WI38 (cell line): Measurements from ENCODE around the gene OR4E2.
"Not testable (repeated sequence)": the region's sequence is repeated elsewhere in the genome, so short reads cannot be mapped to it uniquely, and the experiment has no call there.

Experiments
- H3K4me3 ChIP-seq: 2 replicates; pipeline ENCODE4 v1.5.1; 2011; ENCODE audit warnings: low read depth, mild to moderate bottlenecking, control low read depth, low read length
- TF ChIP-seq, protein P1 (sequence below): IDR thresholded peaks from 2 replicates; pipeline ENCODE4 v1.5.1; 2012; ENCODE audit warnings: low read depth, mild to moderate bottlenecking, control low read depth, low read length

The OR4E2 gene

DNA sequence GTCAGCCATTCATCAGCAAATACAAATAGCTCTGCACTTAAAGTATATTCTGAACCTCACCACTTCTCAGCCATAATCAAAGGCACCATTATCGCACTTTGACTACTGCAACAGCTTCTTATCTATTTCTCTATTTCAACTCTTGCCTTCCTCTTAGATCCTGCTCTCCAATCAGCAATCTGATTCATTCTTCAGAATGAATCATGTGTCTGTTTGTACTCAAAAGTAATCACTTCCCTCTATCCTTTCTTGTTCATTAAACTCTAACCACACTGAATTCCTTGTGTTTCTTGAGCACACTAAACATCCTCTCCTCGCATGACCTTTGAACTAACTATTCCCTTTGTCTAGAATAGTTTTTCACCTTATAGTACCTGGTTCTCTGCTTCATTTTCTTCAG, 32.8 kb downstream of the OR4E2 start:
- TF ChIP-seq, protein P1, sequence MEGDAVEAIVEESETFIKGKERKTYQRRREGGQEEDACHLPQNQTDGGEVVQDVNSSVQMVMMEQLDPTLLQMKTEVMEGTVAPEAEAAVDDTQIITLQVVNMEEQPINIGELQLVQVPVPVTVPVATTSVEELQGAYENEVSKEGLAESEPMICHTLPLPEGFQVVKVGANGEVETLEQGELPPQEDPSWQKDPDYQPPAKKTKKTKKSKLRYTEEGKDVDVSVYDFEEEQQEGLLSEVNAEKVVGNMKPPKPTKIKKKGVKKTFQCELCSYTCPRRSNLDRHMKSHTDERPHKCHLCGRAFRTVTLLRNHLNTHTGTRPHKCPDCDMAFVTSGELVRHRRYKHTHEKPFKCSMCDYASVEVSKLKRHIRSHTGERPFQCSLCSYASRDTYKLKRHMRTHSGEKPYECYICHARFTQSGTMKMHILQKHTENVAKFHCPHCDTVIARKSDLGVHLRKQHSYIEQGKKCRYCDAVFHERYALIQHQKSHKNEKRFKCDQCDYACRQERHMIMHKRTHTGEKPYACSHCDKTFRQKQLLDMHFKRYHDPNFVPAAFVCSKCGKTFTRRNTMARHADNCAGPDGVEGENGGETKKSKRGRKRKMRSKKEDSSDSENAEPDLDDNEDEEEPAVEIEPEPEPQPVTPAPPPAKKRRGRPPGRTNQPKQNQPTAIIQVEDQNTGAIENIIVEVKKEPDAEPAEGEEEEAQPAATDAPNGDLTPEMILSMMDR: no peak
- H3K4me3 ChIP-seq: no peak overlapping the region

GRCh38 chr14:21694425-21694824, 40.8 kb downstream of the OR4E2 start:
- no peak overlapping the region for H3K4me3 ChIP-seq
- TF ChIP-seq, protein P1: no peak

- not testable (repeated sequence) for H3K4me3 ChIP-seq
Observed at GRCh38 chr14:21697662-21698061, 44.0 kb downstream of the OR4E2 start.

DNA sequence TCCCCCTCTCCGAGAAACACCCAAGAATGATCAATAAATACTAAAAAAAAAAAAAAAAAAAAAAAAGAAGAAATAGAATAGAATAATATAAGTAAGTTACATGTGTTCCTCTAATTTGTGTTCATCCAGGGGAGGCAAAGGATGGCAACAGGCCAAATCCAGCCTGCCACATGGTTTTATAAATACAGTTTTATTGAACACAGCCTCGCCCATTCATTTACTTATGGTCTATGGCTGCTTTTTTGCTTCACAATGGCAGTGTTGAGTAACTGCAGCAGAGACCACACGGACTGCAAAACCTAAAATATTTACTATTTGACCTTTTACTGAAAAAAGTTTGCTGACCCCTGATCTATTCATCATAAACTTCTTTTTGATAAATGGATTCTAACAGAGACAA, 44.9 kb downstream of the OR4E2 start:
- not testable (repeated sequence) for H3K4me3 ChIP-seq

DNA sequence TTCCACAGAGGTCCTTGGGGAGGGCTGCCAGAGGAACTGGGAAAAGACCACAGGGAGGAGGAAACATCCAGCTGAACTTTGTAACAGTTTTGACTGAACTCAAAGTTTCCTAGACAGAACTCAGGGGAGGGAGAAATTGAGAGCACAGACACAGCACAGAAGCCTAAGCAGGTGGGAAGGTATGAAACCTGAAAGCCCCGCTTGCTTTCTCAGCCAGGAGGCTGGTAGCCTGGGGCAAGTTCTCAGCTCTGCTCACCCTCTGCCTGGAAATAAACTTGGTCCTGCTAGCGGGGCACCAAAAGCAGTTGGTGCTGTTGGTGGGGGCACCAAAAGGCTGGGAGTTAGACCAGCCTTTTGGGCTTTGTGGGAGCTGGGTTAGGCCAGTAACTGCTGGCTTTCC, 45.9 kb downstream of the OR4E2 start:
- TF ChIP-seq, protein P1: no peak

GRCh38 chr14:21702316-21702715, 48.7 kb downstream of the OR4E2 start:
- TF ChIP-seq, protein P1: no peak

More for the DNA sequence above, 45.9 kb downstream of the OR4E2 start:
- no peak overlapping the region for H3K4me3 ChIP-seq

DNA sequence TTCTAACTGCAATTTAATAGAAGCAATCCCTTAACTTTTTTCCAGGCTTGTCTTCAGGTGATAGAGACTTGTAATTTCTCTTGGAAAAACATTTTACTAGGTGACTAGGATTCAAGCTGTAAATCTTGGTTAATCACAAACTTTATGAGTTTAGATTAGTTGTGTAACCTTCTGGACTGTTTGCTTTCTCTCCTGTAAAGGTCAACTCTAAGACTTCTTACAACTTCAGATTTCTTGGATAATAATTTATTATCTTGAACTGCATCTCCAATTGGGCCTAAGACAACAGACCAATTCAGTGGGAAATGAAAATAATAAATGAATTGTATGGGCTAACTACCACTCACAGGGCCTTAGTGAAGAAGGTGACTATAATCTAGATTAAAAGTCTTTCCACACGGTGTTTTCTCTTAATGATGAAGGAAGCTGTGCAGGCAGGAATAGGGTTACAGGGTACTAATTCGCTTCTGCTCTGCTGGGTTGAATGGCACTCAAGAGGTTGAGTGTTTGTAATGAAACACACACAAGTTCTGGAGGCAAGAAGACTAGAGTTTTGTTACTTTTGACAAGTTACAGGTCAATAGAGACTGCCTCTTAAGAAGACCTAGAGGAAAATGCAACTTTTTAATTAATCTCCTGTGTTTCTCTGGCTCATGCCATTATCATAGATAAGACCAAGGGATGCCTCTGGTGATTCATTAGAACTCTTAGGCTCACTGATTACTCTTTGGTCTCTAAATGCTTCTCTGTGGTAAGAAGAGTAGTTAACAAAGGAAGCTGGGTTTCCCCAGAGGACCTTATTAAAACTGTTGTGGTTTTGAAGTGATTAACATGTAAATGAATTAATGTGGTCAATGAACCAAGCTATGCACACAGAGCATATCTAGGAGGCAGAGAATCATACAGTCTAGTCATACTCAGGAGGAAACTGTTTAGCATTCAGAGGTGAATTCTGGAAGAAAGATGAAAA, 50.0 kb downstream of the OR4E2 start:
- TF ChIP-seq, protein P1: no peak

More at GRCh38 chr14:21702316-21702715, 48.7 kb downstream of the OR4E2 start:
- no peak overlapping the region for H3K4me3 ChIP-seq

DNA sequence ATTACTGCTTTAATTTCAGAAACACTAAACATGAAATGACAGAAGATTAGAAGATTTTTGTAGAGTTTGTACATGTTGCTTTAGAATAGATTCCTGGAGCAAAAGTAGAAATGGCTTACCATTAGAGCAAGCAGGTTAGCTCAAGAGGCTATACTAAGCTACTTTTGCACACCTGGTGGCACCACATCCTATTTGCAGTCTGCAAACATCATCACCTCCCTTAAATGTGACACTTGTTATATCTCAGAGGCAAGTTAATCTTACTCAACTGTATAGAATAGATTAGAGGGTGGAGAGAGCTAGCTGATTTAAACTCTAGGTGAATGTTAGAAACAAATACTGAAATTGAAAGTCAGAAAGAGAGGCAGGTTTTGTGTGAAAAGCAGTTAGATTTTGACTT, 50.7 kb downstream of the OR4E2 start:
- H3K4me3 ChIP-seq: no peak overlapping the region
- TF ChIP-seq, protein P1: no peak

More for the DNA sequence above, 50.0 kb downstream of the OR4E2 start:
- H3K4me3 ChIP-seq: no peak overlapping the region
